Glutamatergic neuron (in vitro differentiated cells): Measurements from ENCODE around the gene LIN9. TPM values are rescaled to one million over a fixed set of nuclear protein-coding genes. Genes with fewer than 3 reads are reported as not detected.

ENCODE experiments used
- DNase-seq: peaks from one replicate; pipeline ENCODE4 v3.0.0; 2022
- H3K27ac Mint-ChIP-seq: one replicate; pipeline ENCODE4 v1.8.0; 2020; ENCODE audit warnings: mild to moderate bottlenecking, mixed read lengths, inconsistent platforms; ENCODE audit not compliant: unreplicated experiment
- H3K27me3 Mint-ChIP-seq: one replicate; pipeline ENCODE4 v1.8.0; 2020; ENCODE audit warnings: mild to moderate bottlenecking, moderate library complexity, mixed read lengths, inconsistent platforms; ENCODE audit not compliant: unreplicated experiment
- H3K36me3 Mint-ChIP-seq: one replicate; pipeline ENCODE4 v1.8.0; 2020; ENCODE audit warnings: mild to moderate bottlenecking, mixed read lengths, inconsistent platforms; ENCODE audit not compliant: unreplicated experiment
- H3K4me1 Mint-ChIP-seq: one replicate; pipeline ENCODE4 v1.8.0; 2020; ENCODE audit warnings: mild to moderate bottlenecking, low read depth, mixed read lengths, inconsistent platforms; ENCODE audit not compliant: unreplicated experiment
- H3K4me3 Mint-ChIP-seq: one replicate; pipeline ENCODE4 v1.8.0; 2020; ENCODE audit warnings: mild to moderate bottlenecking, mixed read lengths, inconsistent platforms; ENCODE audit not compliant: unreplicated experiment
- H3K9me3 Mint-ChIP-seq: one replicate; pipeline ENCODE4 v1.8.0; 2020; ENCODE audit warnings: mild to moderate bottlenecking, moderate library complexity, mixed read lengths, inconsistent platforms; ENCODE audit not compliant: unreplicated experiment
- CTCF ChIP-seq: fragments of 200-600 bp; sonication (generic); IDR thresholded peaks from one replicate; pipeline ENCODE4 v1.5.0; 2021; ENCODE audit not compliant: partially characterized antibody, unreplicated experiment
- total RNA-seq: library from RNA; stranded (reverse); fragmentation: NEBNext Ultra II Directional; extraction: Animal tissue kit (Norgen Biotek cat#: 25700); gene quantifications from one replicate; pipeline ENCODE4 v1.2.1, GENCODE V29; 2021; ENCODE audit not compliant: unreplicated experiment

Gene LIN9
- total RNA-seq, 1 donor from 2014 or later = 7.1 TPM

- no peak overlapping the region for H3K27ac Mint-ChIP-seq
- no peaks in the 10 kb centered on the region for H3K27me3 Mint-ChIP-seq
Observed at GRCh38 chr1:226311376-226311775, 2.4 kb upstream of the LIN9 start.

GRCh38 chr1:226310637-226311195 is 1.8 kb upstream of the LIN9 start:
- peaks cover 6% of the 10 kb centered on the region for H3K4me1 Mint-ChIP-seq
- DNase-seq = no peak
- no peak overlapping the region for H3K4me3 Mint-ChIP-seq
- TF ChIP-seq CTCF = no peak
- no peaks in the 10 kb centered on the region for H3K36me3 Mint-ChIP-seq
- no peaks in the 10 kb centered on the region for H3K27me3 Mint-ChIP-seq
- peaks cover 1% of the 10 kb centered on the region for H3K9me3 Mint-ChIP-seq
- H3K27ac Mint-ChIP-seq = no peak overlapping the region

More at GRCh38 chr1:226311376-226311775, 2.4 kb upstream of the LIN9 start:
- Mint-ChIP-seq H3K9me3 (peaks cover 1% of the 10 kb centered on the region), H3K36me3 (no peaks in the 10 kb centered on the region), H3K4me3 (no peak overlapping the region), H3K4me1 (peaks cover 5% of the 10 kb centered on the region)
- no peak for TF ChIP-seq CTCF
- no peak for DNase-seq

- Mint-ChIP-seq H3K4me3 (no peak overlapping the region), H3K36me3 (no peaks in the 10 kb centered on the region), H3K9me3 (peaks cover 1% of the 10 kb centered on the region), H3K27me3 (no peaks in the 10 kb centered on the region), H3K4me1 (peaks cover 10% of the 10 kb centered on the region), H3K27ac (no peak overlapping the region)
- DNase-seq = no peak
- no peak for TF ChIP-seq CTCF
Observed at GRCh38 chr1:226310245-226310540, 1.2 kb upstream of the LIN9 start.

DNA sequence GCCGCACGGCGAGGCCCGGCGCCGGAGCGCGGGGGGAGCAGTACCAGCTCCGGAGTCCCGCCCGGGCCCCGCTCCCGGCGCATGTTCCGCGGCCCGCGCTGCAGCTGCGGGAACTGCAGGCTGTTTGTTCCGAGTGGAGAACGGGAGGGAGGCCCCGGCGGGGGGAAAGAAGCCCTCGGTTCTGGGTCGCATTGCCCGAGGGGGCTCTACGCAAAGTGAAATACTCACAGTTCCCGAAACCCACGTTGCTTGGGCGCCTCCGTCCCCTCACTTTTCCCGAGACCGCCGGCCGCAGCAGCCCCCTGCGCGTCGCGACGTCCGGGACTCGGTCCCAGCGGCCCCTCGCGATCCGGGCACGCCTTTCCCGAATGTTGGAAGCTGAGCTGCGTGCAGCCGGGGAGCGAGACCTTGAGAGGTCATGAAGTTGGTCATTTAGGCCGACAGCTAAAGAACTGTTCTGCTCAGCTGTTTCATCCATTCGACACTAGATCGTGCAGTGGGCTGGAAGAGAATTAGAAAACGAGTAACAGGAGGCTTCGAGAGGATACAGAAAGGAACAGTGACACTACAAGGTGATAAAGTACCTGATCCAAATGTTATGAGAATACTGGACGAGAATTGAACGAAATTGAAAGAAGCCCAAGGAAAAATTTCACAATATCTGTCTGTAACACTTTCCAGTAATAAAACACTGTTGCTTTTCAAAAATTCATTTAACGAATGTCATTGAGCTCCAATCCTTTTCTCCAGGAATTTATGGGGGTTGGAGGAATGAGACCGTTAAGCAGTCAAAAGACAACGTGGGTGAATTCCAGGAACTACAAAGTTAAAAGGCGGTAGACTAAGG is 657 bp upstream of the LIN9 start:
- no peaks in the 10 kb centered on the region for H3K27me3 Mint-ChIP-seq

More for the DNA sequence above, 657 bp upstream of the LIN9 start:
- no peak for TF ChIP-seq CTCF
- H3K36me3 Mint-ChIP-seq = no peaks in the 10 kb centered on the region
- peaks cover 1% of the 10 kb centered on the region for H3K9me3 Mint-ChIP-seq
- H3K27ac Mint-ChIP-seq = peak overlapping the region; percentile 9
- peaks cover 10% of the 10 kb centered on the region for H3K4me1 Mint-ChIP-seq
- DNase-seq = peak; percentile 60
- H3K4me3 Mint-ChIP-seq = peak overlapping the region; percentile 79
